ENCODE data around the gene CENPT. TPM values are rescaled to one million over a fixed set of nuclear protein-coding genes. Genes with fewer than 3 reads are reported as not detected.

The CENPT gene
- total RNA-seq, 1 donor from 2014 or later = 29.9 TPM

GRCh38 chr16:67853670-67854069 lies 6.2 kb upstream of the CENPT start:
- Histone ChIP-seq H3K36me3 (peaks cover 10% of the 10 kb centered on the region), H3K27ac (no peak overlapping the region), H3K4me1 (peaks cover 32% of the 10 kb centered on the region), H3K9me3 (no peaks in the 10 kb centered on the region), H3K27me3 (ENCODE audit: low read depth) (no peaks in the 10 kb centered on the region), H3K4me3 (no peak overlapping the region)
- DNase-seq = no peak
- TF ChIP-seq CTCF (IDR thresholded peaks at IDR 0.05) = no peak
- intact Hi-C loops (cut with DNase I) = no loop called here
- ATAC-seq = no peak

GRCh38 chr16:67848118-67848517 lies 625 bp upstream of the CENPT start:
- Histone ChIP-seq H3K27ac (peak overlapping the region; percentile 92), H3K4me3 (peak overlapping the region; percentile 99), H3K4me1 (peaks cover 48% of the 10 kb centered on the region), H3K27me3 (ENCODE audit: low read depth) (no peaks in the 10 kb centered on the region), H3K36me3 (peaks cover 1% of the 10 kb centered on the region), H3K9me3 (no peaks in the 10 kb centered on the region)
- ATAC-seq = no peak
- intact Hi-C loops (cut with DNase I) = no loop called here
- no peak for TF ChIP-seq CTCF (IDR thresholded peaks at IDR 0.05)
- DNase-seq = no peak

GRCh38 chr16:67846320-67847063 lies 1.0 kb downstream of the CENPT start, which contains the start of gene NUTF2:
TSS of gene NUTF2 (plus strand) at chr16:67846933. CDS start at chr16:67865131, 18,198 bp downstream.
- intact Hi-C loops (cut with DNase I) = no loop called here
- Histone ChIP-seq H3K36me3 (no peaks in the 10 kb centered on the region), H3K4me3 (peak within 1 kb of the TSS; percentile 99), H3K4me1 (peaks cover 49% of the 10 kb centered on the region), H3K9me3 (no peaks in the 10 kb centered on the region), H3K27me3 (ENCODE audit: low read depth) (no peaks in the 10 kb centered on the region), H3K27ac (peak within 1 kb of the TSS; percentile 92)
- peak; percentile 96 for DNase-seq
- no peak for TF ChIP-seq CTCF (IDR thresholded peaks at IDR 0.05)
- ATAC-seq = peak; percentile 89 to 92

DNA sequence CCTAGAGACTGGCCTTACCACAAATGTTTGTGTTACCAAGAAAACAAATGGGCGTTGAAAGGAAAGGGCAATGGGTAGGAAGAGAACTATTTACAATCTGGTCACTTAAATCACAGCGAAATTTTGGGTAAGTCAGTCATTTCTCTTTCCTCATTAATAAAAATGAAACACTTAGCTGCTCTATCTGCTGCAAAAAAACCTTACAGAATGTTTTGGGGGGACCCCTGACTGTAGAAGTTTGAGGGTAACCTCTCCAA lies 1.5 kb downstream of the CENPT start:
- Histone ChIP-seq H3K9me3 (no peaks in the 10 kb centered on the region), H3K4me1 (peaks cover 49% of the 10 kb centered on the region), H3K36me3 (no peaks in the 10 kb centered on the region), H3K4me3 (peak overlapping the region; percentile 99), H3K27ac (peak overlapping the region; percentile 92), H3K27me3 (ENCODE audit: low read depth) (no peaks in the 10 kb centered on the region)
- no peak for ATAC-seq
- no peak for TF ChIP-seq CTCF (IDR thresholded peaks at IDR 0.05)
- intact Hi-C loops (cut with DNase I) = no loop called here
- no peak for DNase-seq

DNA sequence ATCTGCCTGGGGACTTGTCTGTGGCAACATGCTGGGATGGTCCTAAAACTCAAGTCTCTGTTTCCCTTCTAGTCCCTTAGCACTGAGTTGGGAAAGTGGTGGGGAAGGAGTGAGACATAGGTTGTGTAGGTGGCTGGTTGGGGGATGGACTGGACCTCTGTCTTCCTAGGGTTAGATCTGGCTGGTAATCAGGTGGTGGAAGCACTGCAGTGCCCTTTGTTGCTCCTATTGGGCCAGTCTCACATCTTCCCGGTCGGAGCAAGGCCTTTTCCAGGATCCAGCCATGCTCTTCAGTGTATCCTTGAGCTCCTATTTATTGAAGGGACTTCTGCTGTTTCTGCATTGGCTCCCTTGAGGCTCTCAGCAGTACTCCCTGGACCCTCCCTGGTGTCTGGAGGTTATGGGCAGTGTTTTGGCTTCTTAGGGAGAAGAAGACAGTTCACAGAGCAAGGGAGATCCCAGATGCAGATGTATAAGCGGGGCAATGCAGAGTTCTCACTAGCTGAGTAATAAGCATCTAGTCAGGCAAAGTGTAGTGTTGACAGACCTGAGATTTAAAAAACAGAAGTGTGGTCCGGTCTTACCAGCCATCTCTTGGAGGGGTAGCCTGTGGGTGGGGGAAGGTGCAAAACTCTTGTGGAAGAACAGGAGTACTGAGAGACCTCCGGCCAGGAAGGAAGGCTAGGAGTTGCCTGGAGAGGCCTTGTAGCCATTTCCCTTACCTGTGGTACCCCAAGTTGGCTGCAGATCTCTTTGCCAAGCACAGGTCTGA lies 2.0 kb downstream of the CENPT start:
- H3K4me3 ChIP-seq = peak overlapping the region; percentile 99
- H3K9me3 ChIP-seq = no peaks in the 10 kb centered on the region
- TF ChIP-seq CTCF (IDR thresholded peaks at IDR 0.05) = no peak
- ATAC-seq = no peak
- no peak for DNase-seq
- H3K36me3 ChIP-seq = no peaks in the 10 kb centered on the region
- intact Hi-C loops (cut with DNase I) = no loop called here
- H3K4me1 ChIP-seq = peaks cover 49% of the 10 kb centered on the region
- H3K27ac ChIP-seq = peak overlapping the region; percentile 92
- H3K27me3 ChIP-seq (ENCODE audit: low read depth) = no peaks in the 10 kb centered on the region
